Peyer's patch (tissue), 4 donors: ENCODE measurements around the gene REEP2.

Source experiments
- POLR2A ChIP-seq, 2 donors: fragments of 450-650 bp; IDR thresholded peaks; one replicate each; pipeline ENCODE4 v1.5.1; 2017; ENCODE audit warnings: antibody characterized with exemption in 2 of 2, mild to moderate bottlenecking in 2 of 2, moderate library complexity in 2 of 2
- TF ChIP-seq, protein P1 (sequence below), 6 experiments: fragments of 450-650 bp in 4 of 6; fragments of 200-600 bp in 2 of 6; sonication (generic) in 1 of 6; IDR thresholded peaks; one replicate each; pipeline ENCODE4 v1.5.1; 2017 to 2019; ENCODE audit warnings: antibody characterized with exemption in 6 of 6, mild to moderate bottlenecking in 3 of 6, moderate library complexity in 1 of 6

DNA sequence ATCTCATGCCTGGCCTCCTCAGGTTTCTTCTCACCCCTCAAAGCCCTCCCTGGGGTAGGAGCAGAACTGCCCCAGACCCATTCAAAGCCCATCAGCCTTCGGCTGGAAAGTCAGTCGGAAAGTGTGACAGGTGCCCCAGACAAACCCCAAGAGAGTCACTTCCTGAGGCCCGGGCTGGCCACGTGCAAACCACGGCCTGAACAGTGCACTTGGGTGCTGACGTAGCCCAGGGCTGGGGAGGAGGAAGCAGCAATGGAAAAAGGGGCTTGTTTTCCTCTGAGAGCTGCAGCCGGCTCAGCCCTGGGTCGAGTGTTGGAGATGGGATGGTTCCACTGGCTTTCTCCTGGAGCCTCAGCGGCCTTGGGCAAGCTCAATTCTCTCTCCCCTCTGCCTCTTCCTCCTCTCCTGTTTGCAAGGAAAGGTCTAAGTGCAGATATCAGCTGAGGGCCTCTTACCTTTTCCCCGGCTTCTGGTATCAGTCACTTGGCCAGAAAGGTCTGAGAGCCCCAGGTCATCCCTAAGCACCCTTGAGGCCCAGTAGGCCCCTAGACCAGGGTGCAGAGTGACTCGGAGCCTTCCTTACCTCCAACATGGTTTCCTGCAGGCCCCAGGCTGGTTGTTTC, 20.6 kb downstream of the REEP2 start:
- TF ChIP-seq POLR2A (IDR thresholded peaks at IDR 0.05): no peak
- TF ChIP-seq, protein P1, sequence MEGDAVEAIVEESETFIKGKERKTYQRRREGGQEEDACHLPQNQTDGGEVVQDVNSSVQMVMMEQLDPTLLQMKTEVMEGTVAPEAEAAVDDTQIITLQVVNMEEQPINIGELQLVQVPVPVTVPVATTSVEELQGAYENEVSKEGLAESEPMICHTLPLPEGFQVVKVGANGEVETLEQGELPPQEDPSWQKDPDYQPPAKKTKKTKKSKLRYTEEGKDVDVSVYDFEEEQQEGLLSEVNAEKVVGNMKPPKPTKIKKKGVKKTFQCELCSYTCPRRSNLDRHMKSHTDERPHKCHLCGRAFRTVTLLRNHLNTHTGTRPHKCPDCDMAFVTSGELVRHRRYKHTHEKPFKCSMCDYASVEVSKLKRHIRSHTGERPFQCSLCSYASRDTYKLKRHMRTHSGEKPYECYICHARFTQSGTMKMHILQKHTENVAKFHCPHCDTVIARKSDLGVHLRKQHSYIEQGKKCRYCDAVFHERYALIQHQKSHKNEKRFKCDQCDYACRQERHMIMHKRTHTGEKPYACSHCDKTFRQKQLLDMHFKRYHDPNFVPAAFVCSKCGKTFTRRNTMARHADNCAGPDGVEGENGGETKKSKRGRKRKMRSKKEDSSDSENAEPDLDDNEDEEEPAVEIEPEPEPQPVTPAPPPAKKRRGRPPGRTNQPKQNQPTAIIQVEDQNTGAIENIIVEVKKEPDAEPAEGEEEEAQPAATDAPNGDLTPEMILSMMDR (IDR thresholded peaks at IDR 0.05): no peak
